Measurements from ENCODE around the gene GALNT17.

Gene GALNT17

GRCh38 chr7:71652510-71652909 is 520.6 kb downstream of the GALNT17 start:
- peaks cover 0 to 21% (median 4%) of the 10 kb centered on the region in 5 experiments for H3K9me3 ChIP-seq (ENCODE audit: control extremely low read depth in 1 of 5, control insufficient read depth in 4 of 5, insufficient read depth in 2 of 5, low read depth in 1 of 5, low read length in 4 of 5)
- no peaks in the 10 kb centered on the region for H3K36me3 ChIP-seq (ENCODE audit: control insufficient read depth in 4 of 4, insufficient read depth in 4 of 4, low read length in 3 of 4)
- H3K27ac ChIP-seq (ENCODE audit: insufficient read depth in 1 of 2, low read depth in 1 of 2, low read length in 2 of 2, poor library complexity in 1 of 2, severe bottlenecking in 2 of 2), result no peak overlapping the region
- CTCF ChIA-PET, result no interaction called here
- POLR2A ChIA-PET, result no interaction called here
- H3K27me3 ChIP-seq (replicated peaks in 2 of 5; ENCODE audit: control insufficient read depth in 4 of 5, insufficient read depth in 5 of 5, low read length in 4 of 5), result peaks cover 0 to 2% (median 0%) of the 10 kb centered on the region in 5 experiments
- no peak for DNase-seq
- WGBS (ENCODE audit: insufficient coverage), result 87% methylated on average over 8 of the region's 8 CpGs
- no peaks in the 10 kb centered on the region for H3K4me1 ChIP-seq (ENCODE audit: control extremely low read depth in 1 of 4, control insufficient read depth in 4 of 4, insufficient read depth in 4 of 4, low read length in 3 of 4)
- H3K4me3 ChIP-seq (ENCODE audit: control insufficient read depth in 1 of 7, extremely low read depth in 1 of 7, insufficient read depth in 4 of 7, low read depth in 2 of 7, low read length in 6 of 7), result no peak overlapping the region

GRCh38 chr7:71657386-71657785 is 525.4 kb downstream of the GALNT17 start:
- Histone ChIP-seq H3K36me3 (ENCODE audit: control insufficient read depth in 4 of 4, insufficient read depth in 4 of 4, low read length in 3 of 4) (no peaks in the 10 kb centered on the region), H3K4me1 (ENCODE audit: control extremely low read depth in 1 of 4, control insufficient read depth in 4 of 4, insufficient read depth in 4 of 4, low read length in 3 of 4) (no peaks in the 10 kb centered on the region), H3K27me3 (replicated peaks in 2 of 5; ENCODE audit: control insufficient read depth in 4 of 5, insufficient read depth in 5 of 5, low read length in 4 of 5) (peaks cover 0 to 2% (median 0%) of the 10 kb centered on the region in 5 experiments), H3K9me3 (ENCODE audit: control extremely low read depth in 1 of 5, control insufficient read depth in 4 of 5, insufficient read depth in 2 of 5, low read depth in 1 of 5, low read length in 4 of 5) (no peaks in the 10 kb centered on the region), H3K27ac (ENCODE audit: insufficient read depth in 1 of 2, low read depth in 1 of 2, low read length in 2 of 2, poor library complexity in 1 of 2, severe bottlenecking in 2 of 2) (no peak overlapping the region), H3K4me3 (ENCODE audit: control insufficient read depth in 1 of 7, extremely low read depth in 1 of 7, insufficient read depth in 4 of 7, low read depth in 2 of 7, low read length in 6 of 7) (no peak overlapping the region)
- WGBS (ENCODE audit: insufficient coverage), result 100% methylated on average over 1 of the region's 1 CpG
- DNase-seq, result no peak
- POLR2A ChIA-PET, result no interaction called here
- CTCF ChIA-PET, result no interaction called here

- POLR2A ChIA-PET, result no interaction called here
- 92% methylated on average over 2 of the region's 2 CpGs for WGBS (ENCODE audit: insufficient coverage)
- Histone ChIP-seq H3K36me3 (ENCODE audit: control insufficient read depth in 4 of 4, insufficient read depth in 4 of 4, low read length in 3 of 4) (no peaks in the 10 kb centered on the region), H3K4me3 (ENCODE audit: control insufficient read depth in 1 of 7, extremely low read depth in 1 of 7, insufficient read depth in 4 of 7, low read depth in 2 of 7, low read length in 6 of 7) (no peak overlapping the region), H3K4me1 (ENCODE audit: control extremely low read depth in 1 of 4, control insufficient read depth in 4 of 4, insufficient read depth in 4 of 4, low read length in 3 of 4) (no peaks in the 10 kb centered on the region), H3K27ac (ENCODE audit: insufficient read depth in 1 of 2, low read depth in 1 of 2, low read length in 2 of 2, poor library complexity in 1 of 2, severe bottlenecking in 2 of 2) (no peak overlapping the region), H3K9me3 (ENCODE audit: control extremely low read depth in 1 of 5, control insufficient read depth in 4 of 5, insufficient read depth in 2 of 5, low read depth in 1 of 5, low read length in 4 of 5) (peaks cover 0 to 4% (median 0%) of the 10 kb centered on the region in 5 experiments), H3K27me3 (replicated peaks in 2 of 5; ENCODE audit: control insufficient read depth in 4 of 5, insufficient read depth in 5 of 5, low read length in 4 of 5) (peaks cover 0 to 2% (median 0%) of the 10 kb centered on the region in 5 experiments)
- DNase-seq, result no peak
- CTCF ChIA-PET, result no interaction called here
Observed at GRCh38 chr7:71659622-71660021, 527.7 kb downstream of the GALNT17 start.

- Histone ChIP-seq H3K27ac (ENCODE audit: insufficient read depth in 1 of 2, low read depth in 1 of 2, low read length in 2 of 2, poor library complexity in 1 of 2, severe bottlenecking in 2 of 2) (no peak overlapping the region), H3K36me3 (ENCODE audit: control insufficient read depth in 4 of 4, insufficient read depth in 4 of 4, low read length in 3 of 4) (no peaks in the 10 kb centered on the region), H3K9me3 (ENCODE audit: control extremely low read depth in 1 of 5, control insufficient read depth in 4 of 5, insufficient read depth in 2 of 5, low read depth in 1 of 5, low read length in 4 of 5) (peaks cover 0 to 8% (median 0%) of the 10 kb centered on the region in 5 experiments), H3K27me3 (replicated peaks in 2 of 5; ENCODE audit: control insufficient read depth in 4 of 5, insufficient read depth in 5 of 5, low read length in 4 of 5) (no peaks in the 10 kb centered on the region), H3K4me1 (ENCODE audit: control extremely low read depth in 1 of 4, control insufficient read depth in 4 of 4, insufficient read depth in 4 of 4, low read length in 3 of 4) (no peaks in the 10 kb centered on the region), H3K4me3 (ENCODE audit: control insufficient read depth in 1 of 7, extremely low read depth in 1 of 7, insufficient read depth in 4 of 7, low read depth in 2 of 7, low read length in 6 of 7) (no peak overlapping the region)
- ChIA-PET CTCF (no interaction called here), POLR2A (no interaction called here)
- no peak for DNase-seq
- WGBS (ENCODE audit: insufficient coverage), result 100% methylated on average over 1 of the region's 1 CpG
Observed at GRCh38 chr7:71661671-71662224, 529.8 kb downstream of the GALNT17 start.

- ChIA-PET POLR2A (no interaction called here), CTCF (no interaction called here)
- Histone ChIP-seq H3K9me3 (ENCODE audit: control extremely low read depth in 1 of 5, control insufficient read depth in 4 of 5, insufficient read depth in 2 of 5, low read depth in 1 of 5, low read length in 4 of 5) (peaks cover 0 to 8% (median 0%) of the 10 kb centered on the region in 5 experiments), H3K36me3 (ENCODE audit: control insufficient read depth in 4 of 4, insufficient read depth in 4 of 4, low read length in 3 of 4) (no peaks in the 10 kb centered on the region), H3K4me1 (ENCODE audit: control extremely low read depth in 1 of 4, control insufficient read depth in 4 of 4, insufficient read depth in 4 of 4, low read length in 3 of 4) (no peaks in the 10 kb centered on the region), H3K27me3 (replicated peaks in 2 of 5; ENCODE audit: control insufficient read depth in 4 of 5, insufficient read depth in 5 of 5, low read length in 4 of 5) (no peaks in the 10 kb centered on the region), H3K27ac (ENCODE audit: insufficient read depth in 1 of 2, low read depth in 1 of 2, low read length in 2 of 2, poor library complexity in 1 of 2, severe bottlenecking in 2 of 2) (no peak overlapping the region), H3K4me3 (ENCODE audit: control insufficient read depth in 1 of 7, extremely low read depth in 1 of 7, insufficient read depth in 4 of 7, low read depth in 2 of 7, low read length in 6 of 7) (no peak overlapping the region)
- 100% methylated on average over 2 of the region's 3 CpGs for WGBS (ENCODE audit: insufficient coverage)
- DNase-seq, result no peak
Observed at GRCh38 chr7:71665716-71666115, 533.8 kb downstream of the GALNT17 start.

- no CpG with 5 or more reads among the region's 1 CpG for WGBS (ENCODE audit: insufficient coverage)
- CTCF ChIA-PET, result no interaction called here
Observed at GRCh38 chr7:71668572-71668971, 536.6 kb downstream of the GALNT17 start.

GRCh38 chr7:71679480-71679879 is 547.5 kb downstream of the GALNT17 start:
- no peaks in the 10 kb centered on the region for H3K4me1 ChIP-seq (ENCODE audit: control extremely low read depth in 1 of 4, control insufficient read depth in 4 of 4, insufficient read depth in 4 of 4, low read length in 3 of 4)
- H3K4me3 ChIP-seq (ENCODE audit: control insufficient read depth in 1 of 7, extremely low read depth in 1 of 7, insufficient read depth in 4 of 7, low read depth in 2 of 7, low read length in 6 of 7), result no peak overlapping the region
- CTCF ChIA-PET, result no interaction called here
- H3K9me3 ChIP-seq (ENCODE audit: control extremely low read depth in 1 of 5, control insufficient read depth in 4 of 5, insufficient read depth in 2 of 5, low read depth in 1 of 5, low read length in 4 of 5), result peaks cover 0 to 4% (median 0%) of the 10 kb centered on the region in 5 experiments
- no peak for DNase-seq
- H3K27ac ChIP-seq (ENCODE audit: insufficient read depth in 1 of 2, low read depth in 1 of 2, low read length in 2 of 2, poor library complexity in 1 of 2, severe bottlenecking in 2 of 2), result no peak overlapping the region
- no peaks in the 10 kb centered on the region for H3K36me3 ChIP-seq (ENCODE audit: control insufficient read depth in 4 of 4, insufficient read depth in 4 of 4, low read length in 3 of 4)
- POLR2A ChIA-PET, result no interaction called here
- peaks cover 0 to 18% (median 2%) of the 10 kb centered on the region in 5 experiments for H3K27me3 ChIP-seq (replicated peaks in 2 of 5; ENCODE audit: control insufficient read depth in 4 of 5, insufficient read depth in 5 of 5, low read length in 4 of 5)
- WGBS (ENCODE audit: insufficient coverage), result 69% methylated on average over 4 of the region's 8 CpGs

More at GRCh38 chr7:71668572-71668971, 536.6 kb downstream of the GALNT17 start:
- Histone ChIP-seq H3K27ac (ENCODE audit: insufficient read depth in 1 of 2, low read depth in 1 of 2, low read length in 2 of 2, poor library complexity in 1 of 2, severe bottlenecking in 2 of 2) (no peak overlapping the region), H3K27me3 (replicated peaks in 2 of 5; ENCODE audit: control insufficient read depth in 4 of 5, insufficient read depth in 5 of 5, low read length in 4 of 5) (no peaks in the 10 kb centered on the region), H3K4me1 (ENCODE audit: control extremely low read depth in 1 of 4, control insufficient read depth in 4 of 4, insufficient read depth in 4 of 4, low read length in 3 of 4) (no peaks in the 10 kb centered on the region), H3K36me3 (ENCODE audit: control insufficient read depth in 4 of 4, insufficient read depth in 4 of 4, low read length in 3 of 4) (no peaks in the 10 kb centered on the region), H3K4me3 (ENCODE audit: control insufficient read depth in 1 of 7, extremely low read depth in 1 of 7, insufficient read depth in 4 of 7, low read depth in 2 of 7, low read length in 6 of 7) (no peak overlapping the region), H3K9me3 (ENCODE audit: control extremely low read depth in 1 of 5, control insufficient read depth in 4 of 5, insufficient read depth in 2 of 5, low read depth in 1 of 5, low read length in 4 of 5) (peaks cover 0 to 8% (median 0%) of the 10 kb centered on the region in 5 experiments)
- DNase-seq, result no peak
- POLR2A ChIA-PET, result no interaction called here

Measured in common myeloid progenitor, CD34-positive (primary cell).